NCI-H1436 treated with DMSO at 0.1 percent for 48 hours (cell line): ENCODE results near the gene GBA3.

Source experiments
- DNase-seq: peaks from one replicate; lab custom pipeline; 2025; lab: John Stamatoyannopoulos, UW

GBA3 gene

GRCh38 chr4:22692736-22693135 lies at the start of gene GBA3:
Gene GBA3 (plus strand): TSS chr4:22692937.
- no peak for DNase-seq

- no peak for DNase-seq
These were observed 48.8 kb upstream of the GBA3 start for GRCh38 chr4:22643952-22644351.

GRCh38 chr4:22645481-22646182 lies 47.1 kb upstream of the GBA3 start:
- DNase-seq, result no peak

GRCh38 chr4:22648996-22649395 lies 43.7 kb upstream of the GBA3 start:
- no peak for DNase-seq

GRCh38 chr4:22650771-22651170 lies 42.0 kb upstream of the GBA3 start:
- DNase-seq, result no peak

GRCh38 chr4:22653752-22654151 lies 39.0 kb upstream of the GBA3 start:
- no peak for DNase-seq

- no peak for DNase-seq
These were observed 31.3 kb upstream of the GBA3 start for GRCh38 chr4:22661443-22661842.

- no peak for DNase-seq
These were observed 25.3 kb upstream of the GBA3 start for GRCh38 chr4:22667332-22667940.

GRCh38 chr4:22668301-22668700 lies 24.4 kb upstream of the GBA3 start:
- no peak for DNase-seq

- no peak for DNase-seq
These were observed 24.0 kb upstream of the GBA3 start for GRCh38 chr4:22668702-22669101.

- no peak for DNase-seq
These were observed 21.8 kb upstream of the GBA3 start for GRCh38 chr4:22670956-22671355.

- DNase-seq, result no peak
These were observed 20.2 kb upstream of the GBA3 start for GRCh38 chr4:22672519-22672918.

GRCh38 chr4:22672944-22673343 lies 19.8 kb upstream of the GBA3 start:
- no peak for DNase-seq

GRCh38 chr4:22674700-22675099 lies 18.0 kb upstream of the GBA3 start:
- no peak for DNase-seq

- no peak for DNase-seq
These were observed 16.7 kb upstream of the GBA3 start for GRCh38 chr4:22676063-22676462.

- no peak for DNase-seq
These were observed 15.0 kb upstream of the GBA3 start for GRCh38 chr4:22677780-22678179.

- no peak for DNase-seq
These were observed 13.5 kb upstream of the GBA3 start for GRCh38 chr4:22678940-22679854.

GRCh38 chr4:22680065-22680642 lies 12.6 kb upstream of the GBA3 start:
- no peak for DNase-seq

- no peak for DNase-seq
These were observed 9.0 kb upstream of the GBA3 start for GRCh38 chr4:22683726-22684125.

- no peak for DNase-seq
These were observed 6.6 kb upstream of the GBA3 start for GRCh38 chr4:22686141-22686540.

GRCh38 chr4:22688236-22688635 lies 4.5 kb upstream of the GBA3 start:
- no peak for DNase-seq

GRCh38 chr4:22689428-22689827 lies 3.3 kb upstream of the GBA3 start:
- no peak for DNase-seq

- no peak for DNase-seq
These were observed 2.3 kb downstream of the GBA3 start for GRCh38 chr4:22695029-22695428.
